Temporal lobe (tissue), 2 donors: ENCODE results near the gene MPZL3. TPM values are rescaled to one million over a fixed set of nuclear protein-coding genes. Genes with fewer than 3 reads are reported as not detected.

ENCODE experiments used
- small RNA-seq: library from RNA; depleted of rRNA; stranded (forward); fragments of <200 nt; gene quantifications from one replicate; pipeline ENCODE3, GENCODE V24; 2014; ENCODE audit warnings: low replicate concordance
- total RNA-seq: library from RNA; depleted of rRNA; stranded (reverse); fragments of >200 nt; gene quantifications from one replicate; pipeline ENCODE4 v1.2.3, GENCODE V29; 2014

Gene MPZL3
- total RNA-seq, 1 donor from 2014 or later = 0.74 TPM

Small RNA genes lying within 50 kb of the gene (small RNA-seq; reads per million reads assigned to genes)
- gene HSPE1P18 = not detected

Other genes starting within 250 kb of the MPZL3 start
- 0.74 TPM for gene TMPRSS4, start 175.3 kb downstream of the MPZL3 start, total RNA-seq
- gene SMIM35, start 165.4 kb downstream of the MPZL3 start, total RNA-seq = not detected
- gene SCN4B, start 99.5 kb downstream of the MPZL3 start, total RNA-seq = 6.4 TPM
- gene SCN2B, start 75.7 kb downstream of the MPZL3 start, total RNA-seq = 3.0 TPM
- 0.74 TPM for gene JAML, start 27.4 kb downstream of the MPZL3 start, total RNA-seq
- gene MPZL2, start 11.9 kb upstream of the MPZL3 start, total RNA-seq = 3.0 TPM
- gene CD3E, start 52.4 kb upstream of the MPZL3 start, total RNA-seq = not detected
- not detected for gene CD3D, start 90.3 kb upstream of the MPZL3 start, total RNA-seq
- gene CD3G, start 92.0 kb upstream of the MPZL3 start, total RNA-seq = 0.25 TPM
- 46.5 TPM for gene UBE4A, start 107.2 kb upstream of the MPZL3 start, total RNA-seq
- gene ATP5MG, start 149.2 kb upstream of the MPZL3 start, total RNA-seq = 76.5 TPM
- gene KMT2A, start 184.1 kb upstream of the MPZL3 start, total RNA-seq = 82.4 TPM